Loucy (cell line): Measurements from ENCODE around the gene PSORS1C2.
A peak's percentile ranks its signal among the peaks of the same experiment; 100 is the strongest.

Experiments used
- H2AFZ ChIP-seq: fragments of 200-600 bp; sonication (generic); 2 replicates; pipeline ENCODE4 v1.6.0; 2016; ENCODE audit warnings: antibody characterized with exemption, mild to moderate bottlenecking, low read length, moderate library complexity
- H3F3A ChIP-seq: fragments of 200-600 bp; 2 replicates; pipeline ENCODE4 v1.6.0; 2016; ENCODE audit warnings: antibody characterized with exemption, low read depth, mild to moderate bottlenecking
- H3K27me3 ChIP-seq: fragments of 200-600 bp; sonication (generic); 2 replicates; pipeline ENCODE4 v1.6.1; 2014; ENCODE audit warnings: low read length, mild to moderate bottlenecking; ENCODE audit not compliant: insufficient read depth, poor library complexity, severe bottlenecking
- H3K36me3 ChIP-seq: fragments of 200-600 bp; sonication (generic); 2 replicates; pipeline ENCODE4 v1.6.1; 2016; ENCODE audit warnings: low read length; ENCODE audit not compliant: insufficient read depth
- H3K4me1 ChIP-seq: fragments of 200-600 bp; sonication (generic); 2 replicates; pipeline ENCODE4 v1.5.1; 2014; ENCODE audit warnings: low read length, mild to moderate bottlenecking; ENCODE audit not compliant: insufficient read depth, poor library complexity, severe bottlenecking
- H3K4me2 ChIP-seq: fragments of 200-600 bp; sonication (generic); 2 replicates; pipeline ENCODE4 v1.6.0; 2014; ENCODE audit warnings: antibody characterized with exemption, low read length, low read depth, mild to moderate bottlenecking; ENCODE audit not compliant: poor library complexity, severe bottlenecking
- H3K4me3 ChIP-seq: fragments of 200-600 bp; sonication (generic); 2 replicates; pipeline ENCODE4 v1.5.1; 2014; ENCODE audit warnings: low read length, mild to moderate bottlenecking, mixed read lengths; ENCODE audit not compliant: poor library complexity, severe bottlenecking
- H3K79me2 ChIP-seq: fragments of 200-600 bp; sonication (generic); 2 replicates; pipeline ENCODE4 v1.6.1; 2014; ENCODE audit warnings: low read length; ENCODE audit not compliant: insufficient read depth
- H3K9ac ChIP-seq: fragments of 200-600 bp; sonication (generic); 2 replicates; pipeline ENCODE4 v1.6.0; 2014; ENCODE audit warnings: mild to moderate bottlenecking, low read depth, low read length, moderate library complexity; ENCODE audit not compliant: poor library complexity, severe bottlenecking
- H3K9me2 ChIP-seq: fragments of 200-600 bp; sonication (generic); replicated peaks from 2 replicates; pipeline ENCODE4 v1.6.1; 2016; ENCODE audit warnings: low read depth, low read length, mixed read lengths
- H3K9me3 ChIP-seq: fragments of 200-600 bp; sonication (generic); 2 replicates; pipeline ENCODE4 v1.6.1; 2014; ENCODE audit warnings: mild to moderate bottlenecking, antibody characterized with exemption, low read length, low read depth; ENCODE audit not compliant: insufficient read depth
- H4K20me1 ChIP-seq: fragments of 200-600 bp; sonication (generic); 2 replicates; pipeline ENCODE4 v1.6.0; 2014; ENCODE audit warnings: antibody characterized with exemption, low read length, mild to moderate bottlenecking; ENCODE audit not compliant: insufficient read depth, poor library complexity, severe bottlenecking
- EZH2phosphoT487 ChIP-seq: fragments of 200-600 bp; IDR thresholded peaks from 2 replicates; pipeline ENCODE4 v1.6.1; 2018; ENCODE audit warnings: antibody characterized with exemption, mild to moderate bottlenecking, moderate library complexity, borderline replicate concordance
- TF ChIP-seq, protein P1 (sequence below): fragments of 200-600 bp; sonication (generic); conservative IDR thresholded peaks from 2 replicates; pipeline ENCODE4 v1.5.1; 2014; ENCODE audit warnings: mild to moderate bottlenecking, antibody characterized with exemption, low read length

PSORS1C2 gene

DNA sequence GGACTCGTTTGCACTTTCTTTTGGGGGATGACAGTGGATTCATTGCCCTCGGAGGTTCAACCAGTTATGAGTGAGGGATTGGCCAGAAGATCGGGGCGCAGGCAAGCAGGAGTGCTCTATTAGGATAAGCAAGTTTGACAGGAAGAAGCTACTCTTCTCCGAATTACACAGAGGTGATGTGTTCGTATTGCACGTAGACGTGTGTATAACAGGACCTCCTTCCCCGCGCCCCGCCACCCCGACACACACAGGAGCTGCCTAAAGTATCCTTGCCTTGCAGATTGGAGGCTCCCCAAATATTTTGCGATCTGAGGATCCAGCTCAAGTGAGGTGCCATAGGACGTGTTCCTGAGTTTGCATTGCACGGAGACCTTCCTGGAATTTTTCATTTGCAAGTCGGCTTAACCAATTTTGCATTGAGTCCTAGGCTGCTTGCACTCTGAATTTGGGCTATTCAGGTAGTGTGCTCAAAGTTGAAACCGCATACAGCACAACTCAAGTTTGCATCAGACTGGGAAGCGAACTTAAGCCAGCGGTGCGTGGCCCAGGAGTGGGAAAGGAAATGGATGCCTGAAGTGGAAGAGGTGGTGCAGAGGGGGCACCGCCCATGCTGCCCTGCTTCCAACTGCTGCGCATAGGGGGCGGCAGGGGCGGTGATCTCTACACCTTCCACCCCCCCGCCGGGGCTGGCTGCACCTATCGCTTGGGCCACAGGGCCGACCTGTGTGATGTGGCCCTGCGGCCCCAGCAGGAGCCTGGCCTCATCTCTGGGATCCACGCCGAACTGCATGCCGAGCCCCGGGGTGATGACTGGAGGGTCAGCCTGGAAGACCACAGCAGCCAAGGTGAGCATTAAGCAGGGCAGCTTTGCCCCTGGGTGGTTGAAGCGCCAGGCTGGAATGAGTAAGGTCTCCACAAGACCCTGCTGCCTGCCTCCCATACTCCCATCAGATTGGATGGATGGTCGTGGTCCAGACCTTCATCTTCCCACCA is 20.3 kb upstream of the PSORS1C2 start:
- TF ChIP-seq, protein P1, sequence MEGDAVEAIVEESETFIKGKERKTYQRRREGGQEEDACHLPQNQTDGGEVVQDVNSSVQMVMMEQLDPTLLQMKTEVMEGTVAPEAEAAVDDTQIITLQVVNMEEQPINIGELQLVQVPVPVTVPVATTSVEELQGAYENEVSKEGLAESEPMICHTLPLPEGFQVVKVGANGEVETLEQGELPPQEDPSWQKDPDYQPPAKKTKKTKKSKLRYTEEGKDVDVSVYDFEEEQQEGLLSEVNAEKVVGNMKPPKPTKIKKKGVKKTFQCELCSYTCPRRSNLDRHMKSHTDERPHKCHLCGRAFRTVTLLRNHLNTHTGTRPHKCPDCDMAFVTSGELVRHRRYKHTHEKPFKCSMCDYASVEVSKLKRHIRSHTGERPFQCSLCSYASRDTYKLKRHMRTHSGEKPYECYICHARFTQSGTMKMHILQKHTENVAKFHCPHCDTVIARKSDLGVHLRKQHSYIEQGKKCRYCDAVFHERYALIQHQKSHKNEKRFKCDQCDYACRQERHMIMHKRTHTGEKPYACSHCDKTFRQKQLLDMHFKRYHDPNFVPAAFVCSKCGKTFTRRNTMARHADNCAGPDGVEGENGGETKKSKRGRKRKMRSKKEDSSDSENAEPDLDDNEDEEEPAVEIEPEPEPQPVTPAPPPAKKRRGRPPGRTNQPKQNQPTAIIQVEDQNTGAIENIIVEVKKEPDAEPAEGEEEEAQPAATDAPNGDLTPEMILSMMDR: peak; percentile 31
- no peak for TF ChIP-seq EZH2phosphoT487
- Histone ChIP-seq H3F3A (no peaks in the 10 kb centered on the region), H3K36me3 (no peaks in the 10 kb centered on the region; the same call in 1 of the 2 replicates)

DNA sequence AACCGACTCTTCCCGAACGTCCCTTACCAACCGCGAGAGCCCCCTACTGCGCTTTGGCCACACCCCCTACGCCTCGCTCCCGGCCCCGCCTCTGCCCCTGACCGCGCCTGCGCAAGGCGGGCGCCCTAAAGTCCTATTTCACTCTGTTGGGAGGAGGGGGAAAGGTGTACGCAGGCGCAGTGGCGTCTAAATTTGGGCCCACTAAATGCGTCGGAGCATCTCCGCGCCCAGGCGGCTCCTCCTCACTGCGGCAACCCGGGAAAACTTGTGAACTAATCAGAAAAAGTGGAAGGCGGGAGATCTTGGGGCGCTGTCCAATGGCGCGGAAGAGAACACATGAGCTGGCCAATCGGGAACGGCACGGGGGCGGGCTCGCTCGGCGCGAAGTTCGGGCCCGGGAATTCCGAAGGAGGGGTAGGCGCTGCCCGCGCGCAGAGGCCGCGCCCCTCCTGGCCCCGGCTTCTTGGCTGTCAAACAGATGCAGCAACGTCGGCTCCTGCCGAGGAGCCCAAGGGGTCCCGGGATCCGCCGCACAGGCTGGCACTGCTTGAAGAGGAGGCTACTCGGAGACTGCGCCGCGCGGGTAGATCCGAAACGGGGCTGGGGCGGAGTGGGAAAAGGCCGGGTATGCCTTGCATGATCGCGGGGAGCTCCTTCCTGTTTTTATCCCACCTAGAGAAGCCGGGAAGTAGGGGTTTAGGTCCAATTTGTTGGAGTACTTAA is 19.4 kb upstream of the PSORS1C2 start, which contains the start of gene TCF19:
Gene TCF19 (plus strand): TSS at position 450 of the 723 bp plus-strand sequence. CDS start 881 bp downstream, outside the sequence.
- Histone ChIP-seq H4K20me1 (peaks cover 7% of the 10 kb centered on the region), H3K9me3 (no peaks in the 10 kb centered on the region), H3K9me2 (no peaks in the 10 kb centered on the region), H3F3A (no peaks in the 10 kb centered on the region), H3K4me1 (peaks cover 45% of the 10 kb centered on the region), H3K79me2 (peaks cover 57% of the 10 kb centered on the region), H3K9ac (peak within 1 kb of the TSS; percentile 88), H2AFZ (peak within 1 kb of the TSS; percentile 89), H3K4me2 (peak within 1 kb of the TSS; percentile 95), H3K4me3 (peak within 1 kb of the TSS; percentile 89), H3K36me3 (no peaks in the 10 kb centered on the region; the same call in 1 of the 2 replicates), H3K27me3 (no peaks in the 10 kb centered on the region)
- TF ChIP-seq EZH2phosphoT487: no peak
- TF ChIP-seq, protein P1: no peak

More for the DNA sequence above, 20.3 kb upstream of the PSORS1C2 start:
- H3K9me3 ChIP-seq: no peaks in the 10 kb centered on the region
- peaks cover 57% of the 10 kb centered on the region for H3K79me2 ChIP-seq
- peak overlapping the region; percentile 89 for H2AFZ ChIP-seq
- H3K4me2 ChIP-seq: peak overlapping the region; percentile 95
- no peaks in the 10 kb centered on the region for H3K9me2 ChIP-seq
- peaks cover 7% of the 10 kb centered on the region for H4K20me1 ChIP-seq
- H3K4me3 ChIP-seq: peak overlapping the region; percentile 89
- H3K4me1 ChIP-seq: peaks cover 45% of the 10 kb centered on the region
- H3K9ac ChIP-seq: peak overlapping the region; percentile 88
- no peaks in the 10 kb centered on the region for H3K27me3 ChIP-seq

DNA sequence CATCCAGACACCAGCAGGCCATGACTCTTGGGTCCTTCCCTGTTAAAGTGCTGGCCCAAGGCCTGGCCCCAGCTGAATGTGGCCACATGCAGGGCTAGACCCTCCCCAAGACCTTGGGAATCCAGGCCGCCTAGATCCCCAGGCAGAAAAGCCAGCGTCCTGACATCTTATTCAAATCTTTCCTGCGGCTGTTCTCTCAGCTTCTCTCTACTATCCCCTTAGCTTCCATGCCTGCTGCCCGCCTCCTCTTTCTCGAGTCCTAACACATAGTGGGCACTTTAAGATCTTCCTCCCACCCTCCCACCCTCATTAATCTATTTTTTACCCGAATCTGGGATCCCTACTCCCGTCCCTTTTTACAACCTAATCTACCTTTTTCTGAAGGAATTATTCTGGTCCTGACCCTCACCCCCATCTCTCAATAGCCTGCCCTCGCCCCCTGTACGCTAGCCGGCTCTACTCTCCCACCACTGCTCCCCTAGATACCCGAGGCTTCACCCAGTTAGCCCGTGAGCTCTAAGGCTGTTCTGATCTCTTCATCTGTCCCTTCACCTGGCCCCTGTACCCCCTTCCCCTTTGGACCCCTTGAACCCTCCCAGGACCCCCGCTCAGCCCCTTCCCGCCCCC is 18.8 kb upstream of the PSORS1C2 start, which contains the start of gene CCHCR1:
Gene CCHCR1 (minus strand): TSS at position 290 of the 627 bp plus-strand sequence. CDS start 202 bp downstream, at position 88.
- Histone ChIP-seq H3K36me3 (no peaks in the 10 kb centered on the region; the same call in 1 of the 2 replicates), H3F3A (no peaks in the 10 kb centered on the region), H4K20me1 (peaks cover 7% of the 10 kb centered on the region), H3K4me1 (peaks cover 40% of the 10 kb centered on the region), H2AFZ (peak within 1 kb of the TSS; percentile 89), H3K79me2 (peaks cover 53% of the 10 kb centered on the region), H3K9me2 (no peaks in the 10 kb centered on the region), H3K4me2 (peak within 1 kb of the TSS; percentile 95), H3K9me3 (no peaks in the 10 kb centered on the region), H3K9ac (peak within 1 kb of the TSS; percentile 88), H3K4me3 (peak within 1 kb of the TSS; percentile 89), H3K27me3 (no peaks in the 10 kb centered on the region)
- TF ChIP-seq, protein P1: no peak
- TF ChIP-seq EZH2phosphoT487: no peak
